ENCODE results near the gene PRKAR2B.
"Not testable (repeated sequence)": the region's sequence is repeated elsewhere in the genome, so short reads cannot be mapped to it uniquely, and the experiment has no call there.

The PRKAR2B gene

DNA sequence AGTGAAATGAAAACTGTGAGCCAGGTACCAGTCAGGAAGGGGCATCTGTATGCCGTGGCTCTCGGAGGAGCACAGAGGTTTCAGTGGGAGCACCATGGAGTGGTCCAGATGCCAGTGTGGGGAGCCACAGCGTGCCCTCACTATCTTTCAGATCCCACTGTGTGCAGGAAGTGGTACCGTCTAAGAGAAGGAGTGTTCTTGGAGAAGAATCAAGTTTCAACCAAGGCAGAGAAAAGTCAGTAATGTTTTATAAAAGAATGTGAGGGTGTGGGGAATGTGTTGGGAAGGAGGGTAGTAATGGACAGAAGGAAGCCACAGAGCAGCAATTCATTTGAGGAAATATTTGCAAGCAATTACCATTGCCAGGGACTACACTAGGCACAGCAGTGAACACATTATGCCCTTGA, 35.6 kb downstream of the PRKAR2B start:
- Histone ChIP-seq H3K36me3 (ENCODE audit: control insufficient read depth, insufficient read depth, low read length) (no peaks in the 10 kb centered on the region), H3K27ac (ENCODE audit: low read depth, low read length) (no peak overlapping the region), H3K27me3 (ENCODE audit: control insufficient read depth, insufficient read depth, low read length) (no peaks in the 10 kb centered on the region), H3K9me3 (ENCODE audit: control insufficient read depth, insufficient read depth, low read depth, low read length) (no peaks in the 10 kb centered on the region), H3K4me1 (ENCODE audit: control insufficient read depth, insufficient read depth, low read length) (peaks cover 8% of the 10 kb centered on the region), H3K9ac (ENCODE audit: low read length) (no peak overlapping the region), H3K4me3 (ENCODE audit: low read depth, low read length) (no peak overlapping the region)

GRCh38 chr7:107080533-107080932, 36.0 kb downstream of the PRKAR2B start:
- Histone ChIP-seq H3K9me3 (ENCODE audit: control insufficient read depth, insufficient read depth, low read depth, low read length) (no peaks in the 10 kb centered on the region), H3K9ac (ENCODE audit: low read length) (no peak overlapping the region), H3K4me3 (ENCODE audit: low read depth, low read length) (no peak overlapping the region), H3K27ac (ENCODE audit: low read depth, low read length) (no peak overlapping the region), H3K27me3 (ENCODE audit: control insufficient read depth, insufficient read depth, low read length) (no peaks in the 10 kb centered on the region), H3K4me1 (ENCODE audit: control insufficient read depth, insufficient read depth, low read length) (peaks cover 8% of the 10 kb centered on the region), H3K36me3 (ENCODE audit: control insufficient read depth, insufficient read depth, low read length) (no peaks in the 10 kb centered on the region)

DNA sequence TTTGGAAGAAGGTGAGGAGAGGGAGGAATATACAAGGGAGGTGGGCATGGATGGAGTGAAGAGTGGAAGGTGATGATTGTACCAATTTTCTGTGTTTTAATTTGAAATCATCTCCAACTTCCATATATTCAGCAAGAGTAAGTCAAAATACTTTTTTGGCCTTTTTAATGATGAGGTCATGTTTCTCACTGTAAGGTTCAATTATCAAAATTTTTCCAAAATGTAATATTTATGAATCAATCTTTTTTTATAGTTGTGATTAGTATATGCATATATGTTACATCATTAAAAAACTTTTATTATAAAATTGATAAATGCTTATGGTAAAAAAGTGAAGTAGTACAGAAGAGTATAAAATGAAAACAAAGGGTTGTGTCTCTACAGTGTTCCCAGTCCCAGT, 40.7 kb downstream of the PRKAR2B start:
- Histone ChIP-seq H3K27ac (ENCODE audit: low read depth, low read length) (no peak overlapping the region), H3K9ac (ENCODE audit: low read length) (no peak overlapping the region), H3K9me3 (ENCODE audit: control insufficient read depth, insufficient read depth, low read depth, low read length) (no peaks in the 10 kb centered on the region), H3K36me3 (ENCODE audit: control insufficient read depth, insufficient read depth, low read length) (no peaks in the 10 kb centered on the region), H3K4me3 (ENCODE audit: low read depth, low read length) (no peak overlapping the region), H3K27me3 (ENCODE audit: control insufficient read depth, insufficient read depth, low read length) (no peaks in the 10 kb centered on the region), H3K4me1 (ENCODE audit: control insufficient read depth, insufficient read depth, low read length) (peaks cover 6% of the 10 kb centered on the region)

DNA sequence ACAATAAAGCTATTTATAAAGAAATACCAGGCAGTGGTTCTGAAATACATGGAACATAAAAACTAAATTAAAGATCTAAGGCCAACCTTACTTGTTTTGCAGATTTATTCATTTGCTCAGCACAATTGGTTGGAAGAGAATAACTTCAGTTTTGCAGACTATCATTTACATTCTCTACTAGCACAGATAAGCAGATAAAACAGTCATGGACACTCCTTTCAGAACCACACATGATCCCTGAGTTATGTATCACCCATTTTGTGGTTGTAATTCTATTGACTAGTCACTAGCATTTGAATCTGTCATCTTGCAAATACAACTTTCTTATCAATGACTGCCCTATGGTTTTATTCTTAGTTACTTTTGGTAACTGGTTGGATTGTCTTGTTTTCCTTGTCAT, 45.1 kb downstream of the PRKAR2B start:
- H3K27me3 ChIP-seq (ENCODE audit: control insufficient read depth, insufficient read depth, low read length) = no peaks in the 10 kb centered on the region
- H3K9ac ChIP-seq (ENCODE audit: low read length) = no peak overlapping the region
- H3K9me3 ChIP-seq (ENCODE audit: control insufficient read depth, insufficient read depth, low read depth, low read length) = no peaks in the 10 kb centered on the region
- H3K4me3 ChIP-seq (ENCODE audit: low read depth, low read length) = no peak overlapping the region
- no peak overlapping the region for H3K27ac ChIP-seq (ENCODE audit: low read depth, low read length)
- no peaks in the 10 kb centered on the region for H3K36me3 ChIP-seq (ENCODE audit: control insufficient read depth, insufficient read depth, low read length)
- H3K4me1 ChIP-seq (ENCODE audit: control insufficient read depth, insufficient read depth, low read length) = peaks cover 11% of the 10 kb centered on the region

- Histone ChIP-seq H3K9me3 (ENCODE audit: control insufficient read depth, insufficient read depth, low read depth, low read length) (no peaks in the 10 kb centered on the region), H3K27me3 (ENCODE audit: control insufficient read depth, insufficient read depth, low read length) (no peaks in the 10 kb centered on the region), H3K36me3 (ENCODE audit: control insufficient read depth, insufficient read depth, low read length) (no peaks in the 10 kb centered on the region), H3K4me1 (ENCODE audit: control insufficient read depth, insufficient read depth, low read length) (peaks cover 11% of the 10 kb centered on the region), H3K27ac (ENCODE audit: low read depth, low read length) (no peak overlapping the region), H3K4me3 (ENCODE audit: low read depth, low read length) (no peak overlapping the region), H3K9ac (ENCODE audit: low read length) (no peak overlapping the region)
Observed at GRCh38 chr7:107090457-107090856, 46.0 kb downstream of the PRKAR2B start.

GRCh38 chr7:107091306-107091705, 46.8 kb downstream of the PRKAR2B start:
- no peaks in the 10 kb centered on the region for H3K9me3 ChIP-seq (ENCODE audit: control insufficient read depth, insufficient read depth, low read depth, low read length)

DNA sequence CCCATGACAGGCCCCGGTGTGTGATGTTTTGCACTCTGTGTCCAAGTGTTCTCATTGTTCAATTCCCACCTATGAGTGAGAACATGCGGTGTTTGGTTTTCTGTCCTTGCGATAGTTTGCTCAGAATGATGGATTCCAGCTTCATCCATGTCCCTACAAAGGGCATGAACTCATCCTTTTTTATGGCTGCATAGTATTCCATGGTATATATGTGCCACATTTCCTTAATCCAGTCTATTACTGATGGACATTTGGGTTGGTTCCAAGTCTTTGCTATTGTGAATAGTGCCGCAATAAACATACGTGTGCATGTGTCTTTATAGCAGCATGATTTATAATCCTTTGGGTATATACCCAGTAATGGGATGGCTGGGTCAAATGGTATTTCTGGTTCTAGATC, 49.2 kb downstream of the PRKAR2B start:
- H3K4me3 ChIP-seq (ENCODE audit: low read depth, low read length); H3K9ac ChIP-seq (ENCODE audit: low read length); H3K36me3 ChIP-seq (ENCODE audit: control insufficient read depth, insufficient read depth, low read length); H3K27me3 ChIP-seq (ENCODE audit: control insufficient read depth, insufficient read depth, low read length); H3K9me3 ChIP-seq (ENCODE audit: control insufficient read depth, insufficient read depth, low read depth, low read length); H3K27ac ChIP-seq (ENCODE audit: low read depth, low read length): not testable (repeated sequence)
- peaks cover 11% of the 10 kb centered on the region for H3K4me1 ChIP-seq (ENCODE audit: control insufficient read depth, insufficient read depth, low read length)

More at GRCh38 chr7:107091306-107091705, 46.8 kb downstream of the PRKAR2B start:
- Histone ChIP-seq H3K27me3 (ENCODE audit: control insufficient read depth, insufficient read depth, low read length) (no peaks in the 10 kb centered on the region), H3K4me1 (ENCODE audit: control insufficient read depth, insufficient read depth, low read length) (peaks cover 11% of the 10 kb centered on the region), H3K27ac (ENCODE audit: low read depth, low read length) (no peak overlapping the region), H3K9ac (ENCODE audit: low read length) (no peak overlapping the region), H3K4me3 (ENCODE audit: low read depth, low read length) (no peak overlapping the region), H3K36me3 (ENCODE audit: control insufficient read depth, insufficient read depth, low read length) (no peaks in the 10 kb centered on the region)

DNA sequence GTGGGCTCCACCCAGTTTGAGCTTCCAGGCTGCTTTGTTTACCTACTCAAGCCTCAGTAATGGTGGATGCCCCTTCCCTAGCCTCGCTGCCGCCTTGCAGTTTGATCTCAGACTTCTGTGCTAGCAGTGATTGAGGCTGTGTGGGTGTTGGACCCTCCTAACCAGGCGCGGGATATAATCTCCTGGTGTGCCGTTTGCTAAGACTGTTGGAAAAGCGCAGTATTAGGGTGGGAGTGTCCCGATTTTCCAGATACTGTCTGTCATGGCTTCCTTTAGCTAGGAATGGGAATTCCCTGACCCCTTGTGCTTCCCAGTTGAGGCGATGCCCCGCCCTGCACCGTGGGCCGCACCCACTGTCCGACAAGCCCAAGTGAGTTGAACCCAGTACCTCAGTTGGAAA, 54.6 kb downstream of the PRKAR2B start:
- H3K27me3 ChIP-seq (ENCODE audit: control insufficient read depth, insufficient read depth, low read length); H3K27ac ChIP-seq (ENCODE audit: low read depth, low read length); H3K4me3 ChIP-seq (ENCODE audit: low read depth, low read length); H3K9ac ChIP-seq (ENCODE audit: low read length); H3K36me3 ChIP-seq (ENCODE audit: control insufficient read depth, insufficient read depth, low read length); H3K4me1 ChIP-seq (ENCODE audit: control insufficient read depth, insufficient read depth, low read length): not testable (repeated sequence)
- H3K9me3 ChIP-seq (ENCODE audit: control insufficient read depth, insufficient read depth, low read depth, low read length) = peaks cover 11% of the 10 kb centered on the region

DNA sequence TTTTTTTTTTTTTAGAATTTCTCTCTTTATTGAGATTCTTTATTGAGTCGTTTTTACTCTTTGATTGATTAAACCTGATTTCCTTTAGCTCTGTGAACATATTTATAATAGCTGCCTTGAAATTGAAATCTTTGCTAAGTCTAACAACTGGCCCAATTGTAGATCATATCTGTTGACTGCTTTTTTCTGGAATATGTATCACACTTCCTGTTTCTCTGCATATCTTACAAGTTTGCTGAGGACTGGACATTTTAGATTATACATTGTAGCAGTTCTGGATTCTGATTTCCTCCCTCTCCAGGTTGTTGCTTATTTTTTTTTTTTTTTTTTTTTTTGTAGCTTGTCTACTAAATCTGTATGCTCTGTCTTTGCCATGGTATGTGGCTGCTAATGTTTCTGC, 56.3 kb downstream of the PRKAR2B start:
- Histone ChIP-seq H3K4me1 (ENCODE audit: control insufficient read depth, insufficient read depth, low read length) (peaks cover 5% of the 10 kb centered on the region; the same call in 1 of the 2 replicates), H3K36me3 (ENCODE audit: control insufficient read depth, insufficient read depth, low read length) (no peaks in the 10 kb centered on the region)

GRCh38 chr7:107103369-107103768, 58.9 kb downstream of the PRKAR2B start:
- H3K4me1 ChIP-seq (ENCODE audit: control insufficient read depth, insufficient read depth, low read length) = peaks cover 5% of the 10 kb centered on the region; the same call in 1 of the 2 replicates
- H3K36me3 ChIP-seq (ENCODE audit: control insufficient read depth, insufficient read depth, low read length) = no peaks in the 10 kb centered on the region
- no peak overlapping the region for H3K9ac ChIP-seq (ENCODE audit: low read length)
- H3K27me3 ChIP-seq (ENCODE audit: control insufficient read depth, insufficient read depth, low read length) = no peaks in the 10 kb centered on the region
- no peak overlapping the region for H3K27ac ChIP-seq (ENCODE audit: low read depth, low read length)
- H3K9me3 ChIP-seq (ENCODE audit: control insufficient read depth, insufficient read depth, low read depth, low read length) = peaks cover 11% of the 10 kb centered on the region
- H3K4me3 ChIP-seq (ENCODE audit: low read depth, low read length) = no peak overlapping the region

More for the DNA sequence above, 56.3 kb downstream of the PRKAR2B start:
- H3K27me3 ChIP-seq (ENCODE audit: control insufficient read depth, insufficient read depth, low read length) = no peaks in the 10 kb centered on the region
- no peak overlapping the region for H3K9ac ChIP-seq (ENCODE audit: low read length)
- H3K27ac ChIP-seq (ENCODE audit: low read depth, low read length) = no peak overlapping the region
- no peak overlapping the region for H3K4me3 ChIP-seq (ENCODE audit: low read depth, low read length)
- peaks cover 11% of the 10 kb centered on the region for H3K9me3 ChIP-seq (ENCODE audit: control insufficient read depth, insufficient read depth, low read depth, low read length)

- no peaks in the 10 kb centered on the region for H3K36me3 ChIP-seq (ENCODE audit: control insufficient read depth, insufficient read depth, low read length)
- H3K9ac ChIP-seq (ENCODE audit: low read length) = no peak overlapping the region
- H3K27me3 ChIP-seq (ENCODE audit: control insufficient read depth, insufficient read depth, low read length) = no peaks in the 10 kb centered on the region
- peaks cover 4% of the 10 kb centered on the region; the same call in 1 of the 2 replicates for H3K9me3 ChIP-seq (ENCODE audit: control insufficient read depth, insufficient read depth, low read depth, low read length)
- H3K4me3 ChIP-seq (ENCODE audit: low read depth, low read length) = no peak overlapping the region
- no peak overlapping the region for H3K27ac ChIP-seq (ENCODE audit: low read depth, low read length)
- H3K4me1 ChIP-seq (ENCODE audit: control insufficient read depth, insufficient read depth, low read length) = peaks cover 5% of the 10 kb centered on the region; the same call in 1 of the 2 replicates
Observed at GRCh38 chr7:107104801-107105200, 60.3 kb downstream of the PRKAR2B start.
